IPS DF 4.7 (cell line): Measurements from ENCODE around the gene SEZ6L.

Experiments used
- DNase-seq: peaks from one replicate; pipeline ENCODE4 v3.0.0-alpha.2; 2013; ENCODE audit warnings: low spot score; ENCODE audit errors: extremely low read depth

SEZ6L gene

GRCh38 chr22:26169315-26170111 lies at the start of gene SEZ6L:
Gene SEZ6L, plus strand, starts transcription at chr22:26169462. Its CDS starts 208 bp downstream, at chr22:26169670.
- DNase-seq = no peak

- no peak for DNase-seq
These were observed 46.3 kb upstream of the SEZ6L start for GRCh38 chr22:26122920-26123468.

GRCh38 chr22:26124991-26125725 lies 44.1 kb upstream of the SEZ6L start:
- DNase-seq = no peak

GRCh38 chr22:26127126-26127525 lies 42.1 kb upstream of the SEZ6L start:
- no peak for DNase-seq

GRCh38 chr22:26127556-26127955 lies 41.7 kb upstream of the SEZ6L start:
- no peak for DNase-seq

- DNase-seq = no peak
These were observed 37.6 kb upstream of the SEZ6L start for GRCh38 chr22:26131589-26132154.

GRCh38 chr22:26134654-26135330 lies 34.5 kb upstream of the SEZ6L start:
- peak; percentile 16 for DNase-seq

GRCh38 chr22:26135806-26136205 lies 33.5 kb upstream of the SEZ6L start:
- DNase-seq = no peak

- DNase-seq = no peak
These were observed 30.0 kb upstream of the SEZ6L start for GRCh38 chr22:26139310-26139709.

GRCh38 chr22:26141831-26142230 lies 27.4 kb upstream of the SEZ6L start:
- DNase-seq = no peak

GRCh38 chr22:26143806-26144325 lies 25.4 kb upstream of the SEZ6L start:
- no peak for DNase-seq

GRCh38 chr22:26159886-26160285 lies 9.4 kb upstream of the SEZ6L start:
- DNase-seq = no peak

- no peak for DNase-seq
These were observed 7.5 kb upstream of the SEZ6L start for GRCh38 chr22:26161746-26162145.

- DNase-seq = no peak
These were observed 6.3 kb upstream of the SEZ6L start for GRCh38 chr22:26162926-26163325.

GRCh38 chr22:26164174-26164573 lies 5.1 kb upstream of the SEZ6L start:
- DNase-seq = no peak

- no peak for DNase-seq
These were observed 871 bp upstream of the SEZ6L start for GRCh38 chr22:26168330-26168851.

GRCh38 chr22:26168939-26169314 lies 335 bp upstream of the SEZ6L start:
- no peak for DNase-seq

- no peak for DNase-seq
These were observed 840 bp downstream of the SEZ6L start for GRCh38 chr22:26170112-26170492.

GRCh38 chr22:26170795-26171580 lies 1.7 kb downstream of the SEZ6L start:
- no peak for DNase-seq

- no peak for DNase-seq
These were observed 3.2 kb downstream of the SEZ6L start for GRCh38 chr22:26172389-26172990.
